Mesenchymal stem cell (in vitro differentiated cells and primary cell): ENCODE results near the gene CMSS1.

Experiments
- DNase-seq: peaks from one replicate; pipeline ENCODE4 v3.0.0-alpha.2; 2013
- H2AFZ ChIP-seq: one replicate; pipeline ENCODE4 v1.6.1; 2013; ENCODE audit warnings: low read depth, mild to moderate bottlenecking, control low read depth, inconsistent platforms, low read length, moderate library complexity
- H2AK5ac ChIP-seq: 2 replicates; pipeline ENCODE4 v1.6.1; 2013; ENCODE audit warnings: low read length, moderate library complexity, mild to moderate bottlenecking, inconsistent platforms; ENCODE audit not compliant: severe bottlenecking
- H2BK120ac ChIP-seq: one replicate; pipeline ENCODE4 v1.6.1; 2013; ENCODE audit warnings: low read depth, mild to moderate bottlenecking, inconsistent platforms, low read length, moderate library complexity
- H2BK12ac ChIP-seq, 2 experiments: one replicate each; pipeline ENCODE4 v1.6.1; 2013; ENCODE audit warnings: inconsistent platforms in 2 of 2, low read length in 2 of 2, mild to moderate bottlenecking in 2 of 2, moderate library complexity in 2 of 2, control low read depth in 1 of 2
- H2BK15ac ChIP-seq: one replicate; pipeline ENCODE4 v1.6.1; 2013; ENCODE audit warnings: mild to moderate bottlenecking, low read depth, inconsistent platforms; ENCODE audit not compliant: poor library complexity, severe bottlenecking
- H2BK5ac ChIP-seq: 2 replicates; pipeline ENCODE4 v1.6.1; 2013; ENCODE audit warnings: low read depth, mild to moderate bottlenecking, low read length, control low read depth, inconsistent platforms; ENCODE audit not compliant: poor library complexity, severe bottlenecking
- H3K14ac ChIP-seq, 2 experiments: one replicate each; pipeline ENCODE4 v1.6.1; 2013; ENCODE audit warnings: inconsistent platforms in 2 of 2, low read length in 2 of 2, control low read depth in 1 of 2, mild to moderate bottlenecking in 1 of 2, moderate library complexity in 1 of 2
- H3K18ac ChIP-seq, 2 experiments: one replicate each; pipeline ENCODE4 v1.6.1; 2013; ENCODE audit warnings: inconsistent platforms in 2 of 2, low read length in 2 of 2, control low read depth in 1 of 2, low read depth in 1 of 2, mild to moderate bottlenecking in 1 of 2
- H3K23ac ChIP-seq, 2 experiments: one replicate each; pipeline ENCODE4 v1.6.1; 2013; ENCODE audit warnings: inconsistent platforms in 2 of 2, low read length in 2 of 2, mild to moderate bottlenecking in 2 of 2, moderate library complexity in 2 of 2, control low read depth in 1 of 2
- H3K27ac ChIP-seq: 2 replicates; pipeline ENCODE4 v1.5.1; 2013; ENCODE audit warnings: mild to moderate bottlenecking, moderate library complexity, low read length, control low read depth, inconsistent platforms; ENCODE audit not compliant: poor library complexity, severe bottlenecking
- H3K27me3 ChIP-seq, 2 experiments: 2 replicates each; pipeline versions ENCODE4 v1.6.1 to v1.7.0; 2013; ENCODE audit warnings: low read length in 2 of 2, mild to moderate bottlenecking in 2 of 2, moderate library complexity in 2 of 2, control low read depth in 1 of 2, inconsistent platforms in 1 of 2; ENCODE audit not compliant: control insufficient read depth in 1 of 2, insufficient read depth in 1 of 2
- H3K36me3 ChIP-seq, 2 experiments: 2 replicates each; pipeline versions ENCODE4 v1.6.1 to v1.7.0; 2013; ENCODE audit warnings: low read length in 2 of 2, control low read depth in 1 of 2, inconsistent platforms in 1 of 2, low read depth in 1 of 2, mild to moderate bottlenecking in 1 of 2; ENCODE audit not compliant: insufficient read depth in 2 of 2, control insufficient read depth in 1 of 2
- H3K4ac ChIP-seq, 2 experiments: one replicate each; pipeline ENCODE4 v1.6.1; 2013; ENCODE audit warnings: inconsistent platforms in 2 of 2, low read length in 2 of 2, mild to moderate bottlenecking in 2 of 2, moderate library complexity in 2 of 2, control low read depth in 1 of 2, low read depth in 1 of 2
- H3K4me1 ChIP-seq: 2 replicates; pipeline ENCODE4 v1.6.1; 2013; ENCODE audit warnings: low read depth, low read length, control low read depth; ENCODE audit not compliant: control insufficient read depth, insufficient read depth
- H3K4me2 ChIP-seq: 2 replicates; pipeline ENCODE4 v1.6.1; 2013; ENCODE audit warnings: low read length, mild to moderate bottlenecking, inconsistent platforms; ENCODE audit not compliant: poor library complexity, severe bottlenecking
- H3K4me3 ChIP-seq, 2 experiments: 2 replicates each; pipeline versions ENCODE4 v1.5.1 to v1.7.0; 2013; ENCODE audit warnings: low read length in 2 of 2, mild to moderate bottlenecking in 2 of 2, control low read depth in 1 of 2, low read depth in 1 of 2; ENCODE audit not compliant: insufficient read depth in 1 of 2
- H3K79me1 ChIP-seq: replicated peaks from 2 replicates; pipeline ENCODE4 v1.6.1; 2013; ENCODE audit warnings: mild to moderate bottlenecking, control low read depth, low read length, inconsistent platforms; ENCODE audit not compliant: poor library complexity, severe bottlenecking
- H3K9ac ChIP-seq: 2 replicates; pipeline ENCODE4 v1.7.0; 2013; ENCODE audit warnings: mild to moderate bottlenecking, low read length, moderate library complexity
- H3K9me3 ChIP-seq: 2 replicates; pipeline ENCODE4 v1.7.0; 2013; ENCODE audit warnings: mild to moderate bottlenecking, low read length; ENCODE audit not compliant: control insufficient read depth
- H4K8ac ChIP-seq: one replicate; pipeline ENCODE4 v1.6.1; 2013; ENCODE audit warnings: inconsistent platforms, mild to moderate bottlenecking, low read length, moderate library complexity
- H4K91ac ChIP-seq: one replicate; pipeline ENCODE4 v1.6.1; 2013; ENCODE audit warnings: mild to moderate bottlenecking, low read length, inconsistent platforms
- WGBS: methylation state at CpG from one replicate; pipeline ENCODE4 v1.1.7; 2013; ENCODE audit warnings: mixed read lengths; 5-methylcytosine and 5-hydroxymethylcytosine counted together

Gene CMSS1

DNA sequence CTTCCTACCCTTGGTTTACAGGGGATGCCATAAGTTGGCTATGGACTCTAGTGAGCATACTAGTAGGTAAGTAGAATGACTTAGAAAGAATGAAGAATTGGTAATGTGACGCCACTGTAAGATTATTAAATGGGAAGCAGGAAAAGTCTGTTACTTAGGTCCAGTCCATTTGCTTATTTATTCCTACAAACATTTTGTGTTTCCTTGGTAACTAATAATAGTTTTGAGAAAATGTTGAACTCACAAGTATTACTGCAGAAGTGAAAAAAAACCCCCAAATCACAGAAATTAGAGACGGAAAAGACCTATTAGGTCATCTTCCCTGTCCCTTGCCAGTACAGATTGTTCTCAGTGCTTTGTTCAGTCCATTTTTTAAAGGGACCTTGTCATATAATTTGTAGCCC, 63.5 kb downstream of the CMSS1 start:
- Histone ChIP-seq H2AFZ (no peak overlapping the region), H3K4me2 (no peak overlapping the region), H2AK5ac (peak overlapping the region; percentile 63), H3K18ac (no peak overlapping the region), H3K4me1 (no peaks in the 10 kb centered on the region), H3K36me3 (no peaks in the 10 kb centered on the region), H3K9me3 (no peaks in the 10 kb centered on the region), H3K27ac (no peak overlapping the region), H4K8ac (no peak overlapping the region), H2BK120ac (no peak overlapping the region), H3K4ac (no peak overlapping the region), H3K27me3 (no peaks in the 10 kb centered on the region), H3K79me1 (peaks cover 4% of the 10 kb centered on the region), H4K91ac (no peak overlapping the region), H2BK12ac (no peak overlapping the region), H2BK5ac (no peak overlapping the region), H2BK15ac (no peak overlapping the region), H3K14ac (no peak overlapping the region), H3K4me3 (no peak overlapping the region), H3K9ac (peak overlapping the region; percentile 3), H3K23ac (no peak overlapping the region)
- WGBS, result 75% methylated on average over 2 of the region's 2 CpGs
- peak; percentile 77 for DNase-seq

DNA sequence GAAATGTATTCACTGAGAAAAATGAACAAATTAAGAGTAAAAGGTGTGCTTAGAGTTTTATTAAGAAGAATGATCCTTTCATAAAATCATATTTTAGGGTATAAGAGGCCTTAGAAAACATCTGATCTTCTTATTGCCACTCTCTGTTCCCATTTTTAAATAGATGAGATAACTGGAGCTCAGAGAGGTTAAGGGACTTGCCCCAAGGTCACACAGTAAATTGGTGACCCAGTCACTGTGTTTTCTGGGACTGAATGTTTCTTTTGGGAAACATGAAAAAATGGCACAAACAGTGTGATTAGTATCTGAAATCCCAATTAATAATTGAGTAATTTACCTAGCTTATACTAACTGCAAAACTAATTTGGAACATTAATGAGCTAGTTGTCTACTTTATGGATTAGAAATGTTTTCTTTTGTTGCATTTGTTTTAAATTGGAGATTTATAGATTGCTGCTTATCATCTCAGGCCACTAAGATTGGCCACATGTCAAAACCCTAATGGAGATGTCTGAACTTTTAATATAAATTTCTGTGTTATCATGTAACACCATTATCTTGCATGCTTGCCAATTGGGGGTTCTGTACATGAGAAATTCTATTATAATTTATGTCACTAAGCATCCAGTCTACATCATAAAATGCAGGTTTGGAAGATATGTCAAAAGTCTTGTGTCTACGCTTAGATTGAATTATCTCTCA, 64.9 kb downstream of the CMSS1 start:
- H3K18ac ChIP-seq, result no peak overlapping the region
- no peak overlapping the region for H2BK12ac ChIP-seq
- H3K36me3 ChIP-seq, result no peaks in the 10 kb centered on the region
- no peak overlapping the region for H3K14ac ChIP-seq
- H4K91ac ChIP-seq, result no peak overlapping the region
- H3K27ac ChIP-seq, result no peak overlapping the region
- H2BK5ac ChIP-seq, result no peak overlapping the region
- H3K27me3 ChIP-seq, result no peaks in the 10 kb centered on the region
- H2BK15ac ChIP-seq, result no peak overlapping the region
- no peak overlapping the region for H3K9ac ChIP-seq
- WGBS, result 100% methylated on average over 1 of the region's 1 CpG
- no peak overlapping the region for H3K4me3 ChIP-seq
- no peaks in the 10 kb centered on the region for H3K9me3 ChIP-seq
- H2AFZ ChIP-seq, result no peak overlapping the region
- no peak overlapping the region for H3K4me2 ChIP-seq
- no peaks in the 10 kb centered on the region for H3K4me1 ChIP-seq
- no peak for DNase-seq
- H3K23ac ChIP-seq, result no peak overlapping the region
- H2BK120ac ChIP-seq, result no peak overlapping the region
- no peak overlapping the region for H2AK5ac ChIP-seq
- peaks cover 4% of the 10 kb centered on the region for H3K79me1 ChIP-seq
- H3K4ac ChIP-seq, result no peak overlapping the region
- H4K8ac ChIP-seq, result no peak overlapping the region

- DNase-seq, result no peak
- Histone ChIP-seq H3K14ac (no peak overlapping the region), H3K4me3 (no peak overlapping the region), H3K4me2 (no peak overlapping the region), H2AK5ac (no peak overlapping the region), H3K18ac (no peak overlapping the region), H3K27me3 (no peaks in the 10 kb centered on the region), H2BK15ac (no peak overlapping the region), H3K9ac (no peak overlapping the region), H2BK120ac (no peak overlapping the region), H3K4me1 (no peaks in the 10 kb centered on the region), H2AFZ (no peak overlapping the region), H4K91ac (no peak overlapping the region), H3K36me3 (no peaks in the 10 kb centered on the region), H3K27ac (no peak overlapping the region), H2BK12ac (no peak overlapping the region), H3K4ac (no peak overlapping the region), H3K9me3 (no peaks in the 10 kb centered on the region), H3K23ac (no peak overlapping the region), H2BK5ac (no peak overlapping the region), H3K79me1 (peaks cover 4% of the 10 kb centered on the region), H4K8ac (no peak overlapping the region)
- WGBS, result 100% methylated on average over 1 of the region's 2 CpGs
Measured at GRCh38 chr3:99883138-99883461, 65.4 kb downstream of the CMSS1 start.

DNA sequence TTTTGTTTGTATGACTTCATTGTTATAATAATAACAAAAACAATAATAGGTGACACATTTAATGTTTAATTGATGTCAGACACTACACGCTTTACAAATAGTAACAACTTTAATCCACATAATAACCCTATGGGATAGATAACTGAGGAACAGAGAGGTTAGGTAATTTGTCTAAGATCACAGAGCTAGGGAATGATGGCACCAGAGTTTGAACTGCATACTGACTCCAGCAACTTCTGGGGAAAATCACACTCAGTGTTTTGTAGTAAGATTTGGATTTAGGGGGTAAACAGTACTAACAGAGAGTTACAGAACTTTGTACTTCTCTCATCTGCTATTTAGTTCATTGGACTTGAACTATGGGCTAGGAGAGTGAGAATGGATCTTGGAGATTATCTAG, 66.0 kb downstream of the CMSS1 start:
- Histone ChIP-seq H3K9me3 (no peaks in the 10 kb centered on the region), H3K36me3 (no peaks in the 10 kb centered on the region), H3K4ac (no peak overlapping the region), H3K27ac (no peak overlapping the region), H3K4me1 (no peaks in the 10 kb centered on the region), H2BK15ac (no peak overlapping the region), H3K27me3 (no peaks in the 10 kb centered on the region), H3K4me3 (no peak overlapping the region), H2BK5ac (no peak overlapping the region), H3K4me2 (no peak overlapping the region), H3K23ac (no peak overlapping the region), H3K79me1 (peaks cover 4% of the 10 kb centered on the region), H4K91ac (no peak overlapping the region), H3K9ac (no peak overlapping the region), H2BK120ac (no peak overlapping the region), H2BK12ac (no peak overlapping the region), H4K8ac (no peak overlapping the region), H2AFZ (no peak overlapping the region), H3K18ac (no peak overlapping the region), H2AK5ac (no peak overlapping the region), H3K14ac (no peak overlapping the region)
- no peak for DNase-seq
- WGBS, result no CpG with 5 or more reads among the region's 1 CpG
